ENCODE results near the gene CIRBP.
"Not testable (repeated sequence)": the region's sequence is repeated elsewhere in the genome, so short reads cannot be mapped to it uniquely, and the experiment has no call there.

The CIRBP gene

DNA sequence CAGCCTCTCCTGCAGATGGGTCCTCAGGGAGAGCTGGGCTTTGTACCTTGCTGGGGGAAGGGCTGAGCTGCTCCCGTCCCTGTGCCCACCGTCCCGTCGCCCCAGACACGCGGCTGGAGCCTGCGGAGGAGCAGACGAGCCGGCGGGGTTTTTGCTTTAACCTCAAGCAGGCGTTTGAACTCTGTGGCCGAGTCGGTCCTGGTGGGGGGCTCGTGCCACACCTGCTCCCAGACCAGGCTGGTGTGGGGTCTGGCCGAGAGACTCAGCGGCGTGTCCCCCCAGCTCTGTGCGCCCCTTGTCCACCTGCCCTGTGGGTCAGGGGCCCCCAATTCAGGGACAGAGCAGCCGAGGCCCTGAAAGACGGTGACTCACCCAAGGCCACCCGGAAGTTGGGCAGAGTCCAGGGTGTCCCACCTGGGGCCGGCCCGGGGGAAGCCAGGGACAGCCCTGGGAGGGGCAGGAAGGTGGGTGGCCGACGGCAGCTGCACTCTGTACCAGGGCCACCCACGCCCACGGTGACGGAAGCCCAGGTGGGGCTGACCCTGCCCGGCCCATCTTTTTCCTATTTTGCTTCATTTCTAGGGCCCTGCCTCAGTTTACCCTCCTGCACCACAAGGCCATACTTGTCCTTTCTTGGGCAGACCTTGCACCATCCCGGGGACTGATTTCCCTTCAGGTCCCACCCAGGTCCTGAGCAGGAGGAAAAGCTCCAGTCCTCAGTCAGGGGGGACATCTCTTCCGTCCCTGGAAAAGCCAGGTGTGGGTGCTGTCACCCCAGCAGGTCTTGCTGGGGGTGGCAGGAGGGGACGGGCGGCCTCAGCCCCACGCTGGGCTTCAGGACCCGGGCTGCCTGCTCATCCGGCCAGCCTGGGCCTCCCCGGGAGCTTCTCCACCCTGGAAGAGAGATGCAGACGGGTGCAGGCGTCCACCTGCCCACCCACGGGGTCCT is 21.8 kb downstream of the CIRBP start:
- no peak for DNase-seq
- ATAC-seq, result no peak

DNA sequence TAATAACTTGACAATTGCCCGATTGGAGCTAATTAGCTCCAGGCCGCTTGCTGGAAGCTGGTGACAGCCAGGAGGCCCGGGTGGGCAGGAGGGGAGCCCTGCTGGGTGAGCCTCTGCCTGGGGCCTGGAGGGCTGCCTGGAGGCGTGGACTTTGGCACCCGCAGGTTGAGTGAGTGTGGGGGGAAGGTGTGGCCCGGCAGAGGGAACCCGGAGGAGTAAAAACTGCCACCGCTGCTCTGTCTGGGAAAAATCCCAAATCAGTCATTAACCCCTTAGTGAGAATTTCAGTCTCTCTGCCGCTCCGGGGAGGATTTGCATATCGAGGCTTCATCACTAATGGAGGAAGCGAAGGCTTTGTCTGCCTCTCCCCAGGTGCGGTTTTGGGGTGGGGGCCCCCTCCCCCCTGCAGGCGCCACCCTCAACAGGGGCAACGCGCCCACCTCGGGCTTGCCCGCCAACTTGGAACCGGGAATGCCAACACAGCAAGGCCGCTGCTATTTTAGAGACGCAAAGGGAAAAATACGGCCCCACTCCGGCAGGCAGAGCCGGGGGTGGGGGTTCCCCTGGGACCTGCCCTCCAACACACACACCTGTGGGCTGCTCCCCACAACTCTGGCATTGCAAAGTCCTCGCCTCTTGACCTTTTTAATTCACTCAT is 22.8 kb downstream of the CIRBP start:
- DNase-seq, result no peak
- ATAC-seq, result no peak

DNA sequence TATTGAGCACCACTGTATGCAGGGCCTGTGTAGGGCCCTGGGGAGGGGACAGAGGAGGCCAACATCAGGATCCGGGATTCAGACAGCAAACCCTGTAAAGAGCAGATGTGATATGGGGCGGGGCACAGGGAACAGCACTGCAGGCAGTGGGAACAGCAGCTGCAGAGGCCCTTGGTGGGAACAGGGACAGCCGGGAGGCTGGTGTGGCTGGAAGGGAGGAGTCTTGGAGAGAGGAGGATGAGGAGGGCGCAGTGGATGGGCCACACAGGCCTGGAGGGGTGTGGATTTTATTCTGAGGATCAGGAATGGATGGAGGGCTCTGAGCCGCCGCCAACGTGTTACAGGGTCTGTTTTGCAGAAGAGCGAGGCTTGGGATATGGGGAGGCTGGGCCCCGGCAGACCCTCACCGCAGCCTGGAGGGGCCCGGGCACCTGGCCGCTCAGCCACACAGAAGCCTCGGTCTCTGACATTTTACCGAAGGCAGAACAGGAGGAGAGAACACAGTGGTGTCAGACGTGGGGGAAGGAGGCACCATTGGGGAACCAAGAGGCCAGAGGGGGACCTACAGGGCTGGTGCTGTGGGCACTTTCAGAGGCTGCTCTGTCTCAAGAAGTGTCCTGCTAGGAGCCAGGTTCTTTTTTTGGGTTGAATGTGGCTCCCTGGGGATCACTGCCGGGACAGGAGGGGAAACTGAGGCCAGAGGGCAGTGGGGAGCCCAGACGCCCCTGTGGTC is 23.5 kb downstream of the CIRBP start:
- no peak for DNase-seq
- no peak for ATAC-seq

DNA sequence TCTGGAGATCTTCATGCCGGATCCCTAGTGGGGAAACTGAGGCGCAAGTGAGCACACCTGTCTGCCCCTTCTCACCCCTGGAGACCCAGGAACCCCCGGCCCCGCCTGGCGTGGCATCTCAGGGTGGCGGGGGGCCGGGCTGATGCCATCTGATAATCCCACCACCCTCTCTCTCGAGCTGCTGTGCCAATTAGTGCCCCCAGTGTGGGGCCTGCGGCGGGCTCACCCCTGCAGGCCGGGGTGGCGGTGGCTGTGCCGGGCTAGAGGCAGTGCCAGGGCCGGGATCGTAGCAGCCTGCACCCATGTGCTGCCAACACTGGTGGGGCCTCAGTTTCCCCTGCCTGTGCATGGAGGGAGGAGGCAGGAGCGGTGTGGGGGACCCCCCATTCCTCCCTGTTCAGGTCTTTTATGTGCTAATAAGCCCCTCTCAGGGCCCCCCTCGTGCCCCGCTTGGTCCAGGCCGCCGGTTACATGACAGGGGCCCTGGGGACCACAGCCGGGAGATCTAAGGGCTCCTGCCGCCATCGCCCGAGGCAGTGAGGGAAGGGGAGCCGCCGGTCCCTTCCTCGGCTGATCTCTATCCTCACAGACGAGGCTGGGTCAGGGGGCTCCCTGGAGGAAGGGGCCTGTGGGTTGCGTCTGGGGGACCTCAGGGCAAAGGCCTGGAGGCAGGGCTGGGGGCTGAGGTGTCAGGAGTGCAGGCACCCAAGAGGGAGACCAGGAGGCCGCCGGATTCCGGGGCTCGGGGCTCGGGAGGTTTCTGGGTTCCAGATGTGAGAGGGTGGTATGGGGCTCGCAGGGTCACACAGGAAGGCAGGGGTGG is 24.9 kb downstream of the CIRBP start:
- DNase-seq, result no peak
- no peak for ATAC-seq

DNA sequence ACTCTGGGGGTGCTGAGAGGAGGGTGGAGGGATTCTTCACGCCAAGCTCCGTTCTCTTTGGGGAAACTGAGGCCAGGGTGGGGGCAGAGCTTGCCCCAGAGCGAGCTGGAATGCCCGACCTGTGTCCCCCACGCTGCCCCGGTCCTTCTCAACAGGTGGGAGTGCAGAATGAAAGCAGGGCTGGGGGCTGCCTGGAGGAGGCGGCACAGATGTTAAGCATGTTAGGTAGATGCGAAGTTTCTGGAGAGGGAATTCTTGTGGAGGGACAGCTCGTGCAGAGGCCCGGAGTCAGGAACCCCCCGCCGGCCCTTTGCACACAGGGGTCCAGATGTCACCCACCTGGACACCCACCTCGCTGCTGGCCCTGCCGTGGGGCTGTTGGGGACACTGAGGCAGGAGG is 25.6 kb downstream of the CIRBP start:
- no peak for ATAC-seq

DNA sequence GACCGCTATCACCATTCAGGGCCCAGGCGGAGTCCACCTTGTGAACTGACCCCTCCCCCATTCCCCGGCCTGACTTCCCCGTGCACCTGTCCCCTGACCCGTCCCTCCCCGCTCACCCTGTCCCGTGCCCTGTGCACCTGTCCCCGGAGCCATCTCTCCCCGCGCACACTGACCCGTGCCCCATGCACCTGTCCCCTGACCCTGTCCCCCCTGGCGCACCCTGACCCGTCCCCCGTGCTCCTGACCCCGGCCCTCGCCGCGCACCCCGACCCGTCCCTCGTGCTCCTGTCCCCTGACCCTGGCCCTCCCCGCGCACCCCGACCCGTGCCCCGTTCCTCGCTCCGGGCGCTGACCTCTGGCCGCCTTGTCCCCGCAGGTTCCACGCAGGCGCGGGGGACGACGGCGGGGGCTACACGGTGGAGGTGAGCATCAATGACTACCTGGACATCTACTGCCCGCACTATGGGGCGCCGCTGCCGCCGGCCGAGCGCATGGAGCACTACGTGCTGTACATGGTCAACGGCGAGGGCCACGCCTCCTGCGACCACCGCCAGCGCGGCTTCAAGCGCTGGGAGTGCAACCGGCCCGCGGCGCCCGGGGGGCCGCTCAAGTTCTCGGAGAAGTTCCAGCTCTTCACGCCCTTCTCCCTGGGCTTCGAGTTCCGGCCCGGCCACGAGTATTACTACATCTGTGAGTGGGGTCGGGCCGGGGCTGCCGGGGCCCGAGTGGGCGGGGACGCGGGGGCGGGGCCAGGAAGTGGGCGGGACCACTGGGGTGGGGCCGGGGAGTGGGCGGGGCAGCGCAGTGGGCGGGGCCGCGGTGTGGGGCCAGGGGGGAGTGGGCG is 26.3 kb downstream of the CIRBP start:
- ATAC-seq (no peak), DNase-seq (peak; percentile 71)

More for the DNA sequence above, 25.6 kb downstream of the CIRBP start:
- DNase-seq, result no peak

DNA sequence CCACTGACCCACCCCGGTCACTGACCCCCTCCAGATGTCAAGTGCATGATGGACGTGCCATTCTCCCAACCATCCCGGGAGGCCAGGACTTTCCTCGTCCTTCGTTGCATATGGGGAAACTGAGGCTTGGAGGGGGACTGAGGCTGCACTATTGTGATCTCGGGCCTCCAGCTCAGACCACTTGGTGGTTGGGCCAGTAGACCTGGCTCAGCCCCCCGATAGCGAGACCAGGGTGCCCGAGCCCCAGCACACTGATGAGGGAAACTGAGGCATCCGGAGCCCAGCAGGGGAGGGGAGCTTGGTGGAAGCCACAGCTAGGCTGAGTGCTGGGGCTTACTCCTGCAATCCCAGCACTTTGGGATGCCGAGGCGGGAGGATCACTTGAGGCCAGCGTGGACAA is 26.9 kb downstream of the CIRBP start:
- ATAC-seq, result no peak
- no peak for DNase-seq

DNA sequence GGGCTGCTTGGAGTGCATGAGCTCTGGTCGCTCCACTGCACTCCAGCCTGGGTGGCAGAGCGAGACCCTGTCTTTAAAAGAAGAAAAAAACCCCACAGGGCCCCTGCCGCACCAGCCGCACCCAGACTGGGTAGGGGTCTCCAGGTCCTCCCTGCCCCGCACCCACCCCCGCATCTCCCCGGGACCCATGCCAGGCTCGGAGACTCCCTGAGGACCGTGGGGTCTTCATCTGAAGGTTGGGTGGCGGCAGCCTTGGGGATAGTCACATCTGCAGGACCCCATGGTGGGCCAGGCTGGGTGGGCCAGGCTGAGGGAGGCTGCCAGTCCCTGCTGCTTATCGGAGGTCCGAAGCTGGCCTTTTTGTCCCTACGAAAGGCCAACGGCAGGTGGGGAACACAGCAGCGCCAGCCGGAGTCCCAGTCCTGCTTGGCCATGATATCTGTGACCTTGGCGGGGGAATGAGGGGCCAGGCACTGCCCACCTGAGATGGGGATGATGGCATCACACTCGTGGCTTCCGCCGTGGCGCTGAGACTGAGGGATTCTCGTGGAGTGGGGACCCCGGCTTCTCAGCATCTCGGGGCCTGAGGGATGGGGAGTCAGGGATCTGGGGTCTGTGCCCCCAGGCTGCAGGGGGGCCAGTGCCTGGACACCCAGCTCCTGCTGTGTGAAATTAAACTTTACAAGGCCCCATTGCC is 27.6 kb downstream of the CIRBP start:
- no peak for DNase-seq
- no peak for ATAC-seq

DNA sequence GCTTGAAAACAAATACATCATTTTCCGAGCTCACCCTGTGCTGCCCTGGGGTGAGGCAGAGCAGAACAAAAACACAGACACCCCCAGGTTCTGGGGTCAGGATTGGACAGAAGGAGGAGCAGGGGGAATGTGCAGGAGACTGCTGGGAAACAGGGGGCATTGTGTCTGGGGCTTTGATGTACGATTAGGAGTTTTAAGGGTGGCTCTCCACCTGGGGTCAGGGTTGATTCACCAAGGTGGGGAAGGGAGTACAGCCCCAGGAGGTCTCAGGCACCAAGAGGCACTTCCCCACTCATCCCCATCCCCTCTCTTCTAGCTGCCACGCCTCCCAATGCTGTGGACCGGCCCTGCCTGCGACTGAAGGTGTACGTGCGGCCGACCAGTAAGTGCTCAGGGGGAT is 29.1 kb downstream of the CIRBP start:
- DNase-seq, result no peak
- ATAC-seq, result no peak

DNA sequence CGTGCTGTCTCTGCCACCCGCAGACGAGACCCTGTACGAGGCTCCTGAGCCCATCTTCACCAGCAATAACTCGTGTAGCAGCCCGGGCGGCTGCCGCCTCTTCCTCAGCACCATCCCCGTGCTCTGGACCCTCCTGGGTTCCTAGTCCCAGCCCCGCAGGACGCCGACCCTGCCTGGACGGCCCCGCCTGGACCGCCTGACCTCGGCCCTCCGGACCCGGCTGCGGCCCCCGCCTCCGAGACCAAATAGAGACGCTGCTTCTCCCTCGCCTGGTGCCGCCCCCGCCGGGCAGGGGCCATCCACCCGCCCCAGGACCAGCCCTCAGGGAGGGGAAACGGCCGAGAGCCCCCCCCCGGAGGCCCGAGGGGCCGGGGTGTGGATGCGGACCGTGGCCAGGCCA is 30.7 kb downstream of the CIRBP start:
- no peak for ATAC-seq

DNA sequence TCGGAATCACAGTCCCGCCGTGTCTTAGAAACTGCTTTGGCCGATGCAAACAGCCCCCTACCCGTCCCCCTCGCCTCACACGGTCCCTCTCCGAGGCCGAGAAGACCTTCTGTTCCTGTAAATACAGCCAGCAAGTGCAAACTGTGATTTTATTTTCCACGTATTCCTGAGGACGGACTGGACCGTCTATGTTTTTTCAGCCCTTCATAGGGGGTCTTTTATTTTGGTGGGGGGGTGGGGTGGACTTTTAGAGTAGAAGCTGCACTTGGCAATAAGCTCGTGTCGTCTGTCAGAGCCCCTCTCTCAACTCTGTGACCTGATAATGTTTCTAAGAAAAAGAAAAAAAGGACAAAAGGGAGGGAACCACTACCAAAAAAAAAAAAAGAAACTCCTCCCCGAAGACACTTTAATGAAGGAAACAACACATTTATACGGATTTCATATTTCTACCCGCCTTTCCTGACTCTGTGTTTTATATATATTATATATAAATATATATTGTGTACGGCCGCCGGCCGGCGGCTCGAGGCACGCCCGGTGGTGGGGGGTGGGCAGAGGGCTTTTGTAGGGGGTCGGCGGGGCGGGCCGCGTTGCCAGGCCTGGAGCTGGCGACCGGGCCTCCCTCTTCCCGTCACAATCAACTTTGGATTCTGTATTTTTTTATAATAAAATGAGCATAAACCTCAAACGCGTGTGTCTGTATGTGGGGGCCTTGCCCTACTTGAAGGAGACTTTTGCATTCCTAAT is 31.8 kb downstream of the CIRBP start:
- no peak for DNase-seq
- ATAC-seq, result no peak

More for the DNA sequence above, 30.7 kb downstream of the CIRBP start:
- no peak for DNase-seq

DNA sequence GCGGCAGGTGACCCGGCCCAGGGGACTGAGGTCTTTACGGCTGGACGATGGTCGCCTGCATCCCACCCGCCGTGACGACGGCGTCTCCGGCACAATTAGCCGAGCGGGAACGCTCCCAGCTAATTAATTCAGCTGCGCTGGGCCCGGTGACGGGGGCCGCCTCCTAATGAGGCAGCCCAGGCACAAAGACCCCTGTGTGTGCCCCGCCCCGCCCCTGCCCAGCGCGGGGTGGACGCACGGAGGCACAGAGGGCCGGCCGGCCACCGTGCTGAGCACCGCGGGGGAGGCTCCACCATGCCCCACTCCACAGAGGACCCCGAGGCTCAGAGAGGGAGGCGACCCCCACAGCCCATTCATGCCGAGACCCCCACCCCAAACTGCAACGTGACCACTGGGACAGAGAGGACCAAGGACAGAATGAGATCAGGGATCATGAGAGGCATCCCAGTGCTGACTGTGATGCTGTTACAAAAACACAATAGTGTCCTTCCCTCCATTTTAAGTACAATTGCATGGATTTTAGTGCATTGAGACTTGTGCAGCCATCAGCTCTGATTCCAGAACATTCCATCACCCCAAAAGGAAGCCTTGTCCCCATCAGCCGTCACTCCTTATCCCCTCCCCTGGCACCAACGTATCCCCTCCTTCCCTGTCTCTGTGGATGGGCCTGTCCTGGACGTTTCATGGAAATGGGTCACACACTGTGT is 33.6 kb downstream of the CIRBP start:
- ATAC-seq, result no peak

DNA sequence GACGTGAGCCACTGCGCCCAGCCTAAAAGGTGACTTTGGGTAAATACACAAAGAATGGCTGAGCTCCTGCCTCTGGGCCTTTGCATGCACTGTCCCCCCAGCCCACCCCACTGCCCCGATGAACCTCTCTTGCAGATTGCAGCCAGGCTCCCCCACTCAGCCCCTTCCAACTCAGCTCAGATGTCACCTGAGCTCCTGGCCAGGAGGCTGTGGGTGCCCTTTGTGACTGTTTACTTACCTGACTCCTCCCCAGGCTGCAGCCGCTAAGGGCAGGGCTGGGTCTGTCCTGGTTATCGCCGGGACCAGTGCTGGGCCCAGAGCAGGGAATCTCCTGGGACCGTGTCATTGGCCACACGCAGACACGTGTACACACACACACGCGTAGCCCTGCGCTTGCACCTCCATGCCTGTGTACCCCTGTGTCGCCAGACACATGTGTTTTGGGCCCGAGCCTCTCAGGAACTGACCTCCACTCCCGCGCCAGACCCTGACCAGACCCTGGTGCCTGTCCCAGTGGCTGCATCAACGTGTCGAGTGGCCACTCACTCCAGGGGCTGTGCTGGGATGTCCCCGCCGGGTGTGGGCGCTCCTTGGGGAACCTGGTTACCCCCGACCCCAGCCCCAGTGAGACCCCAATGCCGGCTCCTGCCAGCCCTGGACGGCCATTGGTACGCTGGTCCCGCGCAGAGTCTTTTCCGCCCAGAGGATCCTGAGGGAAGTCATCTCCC is 35.2 kb downstream of the CIRBP start:
- ATAC-seq, result no peak
- DNase-seq, result no peak

More for the DNA sequence above, 33.6 kb downstream of the CIRBP start:
- DNase-seq, result no peak

DNA sequence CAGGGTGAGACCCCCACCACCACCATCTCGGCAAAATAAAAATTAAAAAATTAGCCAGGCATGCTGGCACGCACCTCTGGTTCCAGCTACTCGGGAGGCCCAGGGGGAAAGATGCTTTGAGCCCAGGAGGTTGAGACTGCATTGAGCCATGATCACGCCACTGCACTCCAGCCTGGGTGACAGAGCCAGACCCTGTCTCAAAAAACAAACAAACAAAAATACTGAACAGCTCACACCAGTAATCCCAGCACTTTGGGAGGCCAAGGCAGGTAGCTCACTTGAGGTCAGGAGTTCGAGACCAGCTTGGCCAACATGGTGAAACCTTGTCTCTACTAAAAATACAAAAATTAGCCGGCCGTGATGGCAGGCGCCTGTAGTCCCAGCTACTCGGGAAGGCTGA is 36.2 kb downstream of the CIRBP start:
- DNase-seq, ATAC-seq: not testable (repeated sequence)

DNA sequence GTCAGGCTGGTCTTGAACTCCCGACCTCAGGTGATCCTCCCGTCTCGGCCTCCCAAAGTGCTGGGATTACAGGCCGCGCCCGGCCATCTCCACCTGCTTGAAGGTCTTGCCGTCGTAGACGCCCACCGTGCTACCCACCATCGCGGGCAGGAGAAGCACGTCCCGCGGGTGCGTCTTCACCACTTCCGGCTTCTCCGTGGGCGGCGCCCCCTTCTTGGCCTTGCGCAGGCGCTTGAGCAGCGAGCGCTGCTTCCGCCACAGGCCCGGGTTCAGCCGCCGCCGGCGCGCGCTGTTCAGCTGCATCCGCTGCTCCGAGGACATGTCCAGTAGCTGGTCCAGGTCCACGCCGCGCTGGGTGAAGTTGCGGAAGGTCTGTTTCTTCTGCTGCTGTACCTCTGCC is 38.2 kb downstream of the CIRBP start:
- no peak for ATAC-seq
- DNase-seq, result no peak

DNA sequence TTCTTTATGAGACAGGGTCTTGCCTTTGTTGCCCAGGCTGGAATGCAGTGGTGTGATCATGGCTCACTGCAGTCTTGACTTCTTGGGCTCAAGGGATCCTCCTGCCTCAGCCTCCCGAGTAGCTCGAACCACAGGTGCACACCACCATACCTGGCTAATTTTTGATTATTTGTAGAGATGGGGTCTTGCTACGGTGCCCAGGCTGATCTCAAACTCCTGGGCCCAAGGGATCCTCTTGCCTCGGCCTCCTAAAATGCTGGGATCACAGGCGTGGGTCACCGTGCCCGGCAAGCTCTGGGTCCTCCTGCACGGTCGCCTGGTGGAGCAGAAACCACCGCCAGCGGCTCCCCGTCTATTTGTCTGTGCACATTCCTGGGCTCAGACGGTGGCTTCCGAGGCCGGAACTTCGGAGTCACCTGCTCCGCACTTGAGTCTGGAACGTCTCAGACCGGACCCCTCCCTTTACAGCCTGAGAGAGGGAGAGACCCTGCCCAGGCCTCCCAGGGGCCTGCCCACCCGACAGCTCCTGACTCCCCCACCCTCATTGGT is 38.7 kb downstream of the CIRBP start:
- DNase-seq, result no peak
- no peak for ATAC-seq

DNA sequence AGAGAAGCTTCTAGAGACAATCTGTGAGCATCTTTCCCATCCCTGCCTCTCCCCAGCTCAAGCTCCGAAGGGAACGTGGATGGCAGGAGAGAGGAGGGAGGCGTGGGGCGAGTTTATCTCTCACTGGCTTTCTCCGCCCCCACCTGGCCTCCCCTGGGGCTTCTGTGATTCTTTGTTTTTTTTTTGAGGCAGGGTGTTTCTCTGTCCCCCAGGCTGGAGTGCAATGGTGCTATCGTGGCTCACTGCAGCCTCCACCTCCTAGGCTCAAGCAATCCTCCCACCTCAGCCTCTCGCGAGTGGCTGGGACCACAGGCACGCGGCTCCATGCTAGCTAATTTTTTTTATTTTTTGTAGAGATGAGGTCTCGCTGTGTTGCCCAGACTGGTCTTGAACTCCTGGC is 39.6 kb downstream of the CIRBP start:
- DNase-seq (no peak), ATAC-seq (no peak)
